Measurements from ENCODE around the gene XCR1. TPM values are rescaled to one million over a fixed set of nuclear protein-coding genes. Genes with fewer than 3 reads are reported as not detected.

XCR1 gene
- total RNA-seq, 1 experiment from 2014 or later, result not detected

DNA sequence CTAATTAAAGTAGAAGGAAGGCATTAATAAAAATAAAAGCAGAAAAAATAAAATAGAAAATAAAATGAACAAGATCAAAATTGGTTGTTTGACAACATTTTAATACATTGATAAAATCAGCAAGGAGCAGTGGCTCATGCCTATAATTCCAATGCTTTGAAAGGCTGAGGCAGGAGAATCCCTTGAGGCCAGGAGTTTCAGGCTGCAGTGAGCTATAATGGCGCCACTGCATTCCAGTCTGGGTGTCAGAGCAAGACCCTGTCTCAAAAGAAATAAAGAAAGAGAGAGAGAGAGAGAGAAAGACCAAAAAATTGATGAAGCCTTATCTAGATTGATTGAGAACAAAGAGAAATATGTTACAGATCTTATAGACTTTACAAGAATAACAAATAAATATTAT is 2.1 kb downstream of the XCR1 start:
- Histone ChIP-seq H2AFZ (ENCODE audit: low read depth, low read length, poor library complexity, severe bottlenecking) (no peak overlapping the region), H3K4me2 (ENCODE audit: low read length) (no peak overlapping the region), H3K4me1 (ENCODE audit: control insufficient read depth in 1 of 2, insufficient read depth in 2 of 2, low read length in 2 of 2) (no peaks in the 10 kb centered on the region), H3K79me2 (ENCODE audit: insufficient read depth, low read length) (no peaks in the 10 kb centered on the region), H3K36me3 (ENCODE audit: control insufficient read depth in 1 of 2, insufficient read depth in 2 of 2, low read length in 2 of 2) (no peaks in the 10 kb centered on the region), H3K9me3 (ENCODE audit: control insufficient read depth in 1 of 2, insufficient read depth in 1 of 2, low read depth in 1 of 2, low read length in 2 of 2) (peaks cover 8 to 9% of the 10 kb centered on the region in 2 experiments; a peak in 2 of 4 replicates), H3K27ac (ENCODE audit: low read depth, low read length) (no peak overlapping the region), H3K9me2 (ENCODE audit: insufficient read depth) (no peaks in the 10 kb centered on the region), H4K20me1 (ENCODE audit: insufficient read depth) (no peaks in the 10 kb centered on the region), H3K9ac (ENCODE audit: low read length) (no peak overlapping the region), H3K4me3 (replicated peaks in 1 of 2; ENCODE audit: low read depth in 1 of 2, low read length in 2 of 2) (no peak overlapping the region), H3K27me3 (ENCODE audit: insufficient read depth, low read length) (no peaks in the 10 kb centered on the region)
- ChIA-PET CTCF (no interaction called here), POLR2A (no interaction called here), RAD21 (ENCODE audit: low non-redundant PET in 1 of 2, low total read pairs in 2 of 2, uncharacterized antibody in 2 of 2, unreplicated experiment in 2 of 2) (no interaction called here)
- intact Hi-C loops (cut with micrococcal nuclease), result no loop called here
- BruUV-seq (replicated peaks), result no TSS peak
- no peak for TF ChIP-seq POLR2AphosphoS5 (IDR thresholded peaks at IDR 0.05; ENCODE audit: low read depth, low read length)
- no peak for TF ChIP-seq FOSL1 (IDR thresholded peaks at IDR 0.05; ENCODE audit: low read depth)
- no peak for TF ChIP-seq MAX (IDR thresholded peaks at IDR 0.05)
- DNase-seq (ENCODE audit: low read depth, low spot score), result no peak
- ATAC-seq, result no peak

DNA sequence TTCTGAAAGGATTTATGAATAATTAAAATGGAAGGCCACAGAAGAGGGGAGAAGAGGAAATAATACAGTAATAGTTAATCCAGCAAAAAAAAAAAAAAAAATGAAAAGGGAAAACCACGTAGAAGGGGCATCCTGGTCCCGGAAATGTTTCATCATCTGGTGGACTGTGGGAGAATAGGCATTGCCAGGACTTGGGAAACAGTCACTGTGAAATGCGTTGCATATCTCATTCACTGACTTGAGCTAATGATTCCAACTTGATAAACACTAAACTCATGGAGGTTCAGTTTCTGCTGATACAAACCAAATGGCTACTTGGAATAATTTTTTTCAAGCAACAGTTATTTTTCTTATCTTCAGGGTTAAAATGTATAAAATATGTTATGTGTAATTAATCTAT is 3.2 kb downstream of the XCR1 start:
- no peak overlapping the region for H3K4me3 ChIP-seq (replicated peaks in 1 of 2; ENCODE audit: low read depth in 1 of 2, low read length in 2 of 2)
- H3K79me2 ChIP-seq (ENCODE audit: insufficient read depth, low read length), result no peaks in the 10 kb centered on the region
- H4K20me1 ChIP-seq (ENCODE audit: insufficient read depth), result no peaks in the 10 kb centered on the region
- no TSS peak for BruUV-seq (replicated peaks)
- RAD21 ChIA-PET (ENCODE audit: low non-redundant PET in 1 of 2, low total read pairs in 2 of 2, uncharacterized antibody in 2 of 2, unreplicated experiment in 2 of 2), result no interaction called here
- no peaks in the 10 kb centered on the region for H3K36me3 ChIP-seq (ENCODE audit: control insufficient read depth in 1 of 2, insufficient read depth in 2 of 2, low read length in 2 of 2)
- intact Hi-C loops (cut with micrococcal nuclease), result no loop called here
- H3K27me3 ChIP-seq (ENCODE audit: insufficient read depth, low read length), result no peaks in the 10 kb centered on the region
- ATAC-seq (no peak), DNase-seq (ENCODE audit: low read depth, low spot score) (no peak)
- TF ChIP-seq TCF7L2 (IDR thresholded peaks at IDR 0.05; ENCODE audit: borderline replicate concordance, extremely low read depth, insufficient read depth, insufficient read length) (no peak), ATF3 (IDR thresholded peaks at IDR 0.05) (no peak), RAD21 (IDR thresholded peaks at IDR 0.05; ENCODE audit: low read depth) (no peak), YY1 (IDR thresholded peaks at IDR 0.05; ENCODE audit: extremely low read depth, insufficient replicate concordance, low read depth, low read length) (no peak), CTCF (IDR thresholded peaks at IDR 0.05 in 2 of 3, conservative IDR thresholded peaks at IDR 0.05 in 1 of 3; ENCODE audit: borderline replicate concordance in 1 of 3, insufficient read depth in 1 of 3, low read depth in 2 of 3, low read length in 2 of 3) (no peak), EGR1 (IDR thresholded peaks at IDR 0.05; ENCODE audit: low read depth) (no peak), MAX (IDR thresholded peaks at IDR 0.05) (no peak), ELF1 (IDR thresholded peaks at IDR 0.05; ENCODE audit: borderline replicate concordance, low read depth) (no peak), JUND (IDR thresholded peaks at IDR 0.05) (no peak), ZFX (IDR thresholded peaks at IDR 0.05) (no peak), CBX3 (IDR thresholded peaks at IDR 0.05; ENCODE audit: low read depth) (no peak)
- TF ChIP-seq, protein P1, sequence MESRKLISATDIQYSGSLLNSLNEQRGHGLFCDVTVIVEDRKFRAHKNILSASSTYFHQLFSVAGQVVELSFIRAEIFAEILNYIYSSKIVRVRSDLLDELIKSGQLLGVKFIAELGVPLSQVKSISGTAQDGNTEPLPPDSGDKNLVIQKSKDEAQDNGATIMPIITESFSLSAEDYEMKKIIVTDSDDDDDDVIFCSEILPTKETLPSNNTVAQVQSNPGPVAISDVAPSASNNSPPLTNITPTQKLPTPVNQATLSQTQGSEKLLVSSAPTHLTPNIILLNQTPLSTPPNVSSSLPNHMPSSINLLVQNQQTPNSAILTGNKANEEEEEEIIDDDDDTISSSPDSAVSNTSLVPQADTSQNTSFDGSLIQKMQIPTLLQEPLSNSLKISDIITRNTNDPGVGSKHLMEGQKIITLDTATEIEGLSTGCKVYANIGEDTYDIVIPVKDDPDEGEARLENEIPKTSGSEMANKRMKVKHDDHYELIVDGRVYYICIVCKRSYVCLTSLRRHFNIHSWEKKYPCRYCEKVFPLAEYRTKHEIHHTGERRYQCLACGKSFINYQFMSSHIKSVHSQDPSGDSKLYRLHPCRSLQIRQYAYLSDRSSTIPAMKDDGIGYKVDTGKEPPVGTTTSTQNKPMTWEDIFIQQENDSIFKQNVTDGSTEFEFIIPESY (IDR thresholded peaks at IDR 0.05; ENCODE audit: extremely low read depth, insufficient replicate concordance, low read length), result no peak
- no peak overlapping the region for H3K27ac ChIP-seq (ENCODE audit: low read depth, low read length)
- no peaks in the 10 kb centered on the region for H3K9me2 ChIP-seq (ENCODE audit: insufficient read depth)
- POLR2A ChIA-PET, result no interaction called here
- H3K4me2 ChIP-seq (ENCODE audit: low read length), result no peak overlapping the region
- H3K9me3 ChIP-seq (ENCODE audit: control insufficient read depth in 1 of 2, insufficient read depth in 1 of 2, low read depth in 1 of 2, low read length in 2 of 2), result peaks cover 8 to 9% of the 10 kb centered on the region in 2 experiments; a peak in 2 of 4 replicates
- no peak overlapping the region for H3K9ac ChIP-seq (ENCODE audit: low read length)
- H2AFZ ChIP-seq (ENCODE audit: low read depth, low read length, poor library complexity, severe bottlenecking), result no peak overlapping the region
- CTCF ChIA-PET, result no interaction called here
- no peaks in the 10 kb centered on the region for H3K4me1 ChIP-seq (ENCODE audit: control insufficient read depth in 1 of 2, insufficient read depth in 2 of 2, low read length in 2 of 2)

Data from HCT116 (cell line).